Diencephalon (tissue), 1 donor: ENCODE measurements around the gene ARHGEF6. TPM values are rescaled to one million over a fixed set of nuclear protein-coding genes. Genes with fewer than 3 reads are reported as not detected.

ENCODE experiments used
- small RNA-seq: library from RNA; depleted of rRNA; stranded (forward); fragments of <200 nt; gene quantifications from one replicate; pipeline ENCODE3, GENCODE V24; 2014
- total RNA-seq: library from RNA; depleted of rRNA; stranded (reverse); fragments of >200 nt; gene quantifications from one replicate; pipeline ENCODE4 v1.2.3, GENCODE V29; 2014

The ARHGEF6 gene, protein sequence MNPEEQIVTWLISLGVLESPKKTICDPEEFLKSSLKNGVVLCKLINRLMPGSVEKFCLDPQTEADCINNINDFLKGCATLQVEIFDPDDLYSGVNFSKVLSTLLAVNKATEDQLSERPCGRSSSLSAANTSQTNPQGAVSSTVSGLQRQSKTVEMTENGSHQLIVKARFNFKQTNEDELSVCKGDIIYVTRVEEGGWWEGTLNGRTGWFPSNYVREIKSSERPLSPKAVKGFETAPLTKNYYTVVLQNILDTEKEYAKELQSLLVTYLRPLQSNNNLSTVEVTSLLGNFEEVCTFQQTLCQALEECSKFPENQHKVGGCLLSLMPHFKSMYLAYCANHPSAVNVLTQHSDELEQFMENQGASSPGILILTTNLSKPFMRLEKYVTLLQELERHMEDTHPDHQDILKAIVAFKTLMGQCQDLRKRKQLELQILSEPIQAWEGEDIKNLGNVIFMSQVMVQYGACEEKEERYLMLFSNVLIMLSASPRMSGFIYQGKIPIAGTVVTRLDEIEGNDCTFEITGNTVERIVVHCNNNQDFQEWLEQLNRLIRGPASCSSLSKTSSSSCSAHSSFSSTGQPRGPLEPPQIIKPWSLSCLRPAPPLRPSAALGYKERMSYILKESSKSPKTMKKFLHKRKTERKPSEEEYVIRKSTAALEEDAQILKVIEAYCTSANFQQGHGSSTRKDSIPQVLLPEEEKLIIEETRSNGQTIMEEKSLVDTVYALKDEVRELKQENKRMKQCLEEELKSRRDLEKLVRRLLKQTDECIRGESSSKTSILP
- 26.8 TPM for total RNA-seq

DNA sequence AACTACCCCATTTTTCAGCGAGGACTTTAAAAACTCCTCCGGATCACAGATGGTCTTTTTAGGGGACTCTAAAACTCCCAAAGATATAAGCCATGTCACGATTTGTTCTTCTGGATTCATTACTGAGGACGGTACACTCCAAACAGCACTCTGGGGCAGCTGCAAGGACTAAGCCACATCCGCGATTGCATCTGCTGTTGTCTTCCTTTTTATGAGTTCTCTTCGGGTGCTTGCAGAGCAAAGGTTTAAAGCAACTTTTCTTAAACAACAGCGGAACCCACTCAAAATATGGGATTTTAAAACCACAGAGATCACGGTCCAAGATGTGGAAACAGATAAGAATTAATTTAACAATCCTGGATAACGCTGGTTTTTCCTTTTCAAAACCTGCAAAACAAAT lies at the start of gene ARHGEF6:
Gene ARHGEF6 (minus strand): TSS at position 170 of the 400 bp plus-strand sequence. CDS start 50 bp downstream, at position 120.

GRCh38 chrX:136647677-136648360 lies 132.9 kb downstream of the ARHGEF6 start, which contains the start of gene CD40LG:
CD40LG (plus strand) TSS chrX:136648158; CDS start chrX:136648249, 91 bp downstream.

Small RNAs within 50 kb of the gene (small RNA-seq; reads per million reads assigned to genes)
- gene RF00019 (not detected), gene RNU6-972P (not detected)

Other genes starting within 250 kb of the ARHGEF6 start
- not detected for gene VGLL1, start 248.7 kb downstream of the ARHGEF6 start, total RNA-seq
- gene CD40LG, start 132.8 kb downstream of the ARHGEF6 start, total RNA-seq: not detected
- 227 TPM for gene RBMX, start 99.8 kb upstream of the ARHGEF6 start, total RNA-seq